NCI-H460 (cell line): ENCODE measurements around the gene POLD3. TPM values are rescaled to one million over a fixed set of nuclear protein-coding genes. Genes with fewer than 3 reads are reported as not detected.

ENCODE experiments used
- DNase-seq: peaks from one replicate; pipeline ENCODE4 v3.0.0-alpha.2; 2016; ENCODE audit warnings: low read depth; ENCODE audit errors: extremely low read depth
- total RNA-seq: library from RNA; depleted of rRNA; stranded (reverse); fragments of >200 nt; shearing (Covaris generic); gene quantifications from 2 replicates; pipeline ENCODE4 v1.2.3, GENCODE V29; 2014

POLD3 gene
- total RNA-seq, 1 experiment from 2014 or later = 10.6 TPM

DNA sequence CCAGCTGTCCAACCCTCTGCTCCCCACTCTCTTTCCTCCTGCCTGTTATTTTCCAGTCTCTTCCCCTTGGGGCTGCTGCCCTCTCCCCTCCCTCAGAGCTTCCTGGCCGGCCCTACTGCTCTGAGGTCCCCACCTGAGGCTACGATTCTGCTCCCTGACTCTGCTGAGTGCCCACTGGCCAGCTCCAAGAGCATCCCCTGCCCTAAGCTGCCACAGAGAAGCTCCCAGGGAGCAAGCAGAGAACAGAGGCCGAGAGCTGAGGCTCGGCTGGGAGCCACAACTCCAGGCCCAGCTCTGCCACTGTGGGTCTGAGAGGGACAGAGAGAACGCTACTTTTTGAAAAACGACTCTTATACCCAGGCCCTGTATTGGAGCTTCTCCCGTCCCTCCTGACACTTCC, 77.8 kb downstream of the POLD3 start:
- DNase-seq = no peak

DNA sequence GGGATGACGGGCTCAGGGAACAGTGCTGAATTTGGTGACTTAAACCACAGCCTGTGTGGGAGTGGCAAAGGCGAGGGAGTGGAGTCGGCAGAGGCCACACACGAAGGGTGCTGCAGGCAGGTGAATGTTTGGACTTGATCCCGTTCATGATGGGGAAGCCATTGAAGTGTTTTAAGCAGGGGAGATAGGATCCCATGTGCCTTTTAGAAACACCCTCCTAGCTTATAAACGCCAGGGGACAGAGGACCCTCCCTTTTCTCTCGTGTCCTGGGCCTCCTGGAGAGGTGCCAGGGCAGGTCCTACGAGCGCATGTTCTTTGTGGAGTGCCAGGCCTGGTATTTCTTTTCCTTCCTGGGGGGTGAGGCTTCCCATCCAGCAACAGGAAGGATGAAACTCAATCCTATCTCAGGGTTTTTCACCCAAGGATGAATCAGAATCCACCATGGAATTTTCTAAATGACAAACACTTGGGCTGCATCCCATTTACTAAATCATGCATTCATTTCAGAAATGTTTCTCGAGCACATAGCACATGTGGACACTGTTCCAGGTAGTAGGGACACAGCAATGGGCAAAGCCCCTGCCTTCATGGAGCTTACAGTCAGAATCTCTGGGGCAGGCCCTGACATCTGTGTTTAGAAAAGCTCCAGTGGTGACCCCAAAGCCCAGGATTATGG, 79.3 kb downstream of the POLD3 start:
- DNase-seq = no peak

DNA sequence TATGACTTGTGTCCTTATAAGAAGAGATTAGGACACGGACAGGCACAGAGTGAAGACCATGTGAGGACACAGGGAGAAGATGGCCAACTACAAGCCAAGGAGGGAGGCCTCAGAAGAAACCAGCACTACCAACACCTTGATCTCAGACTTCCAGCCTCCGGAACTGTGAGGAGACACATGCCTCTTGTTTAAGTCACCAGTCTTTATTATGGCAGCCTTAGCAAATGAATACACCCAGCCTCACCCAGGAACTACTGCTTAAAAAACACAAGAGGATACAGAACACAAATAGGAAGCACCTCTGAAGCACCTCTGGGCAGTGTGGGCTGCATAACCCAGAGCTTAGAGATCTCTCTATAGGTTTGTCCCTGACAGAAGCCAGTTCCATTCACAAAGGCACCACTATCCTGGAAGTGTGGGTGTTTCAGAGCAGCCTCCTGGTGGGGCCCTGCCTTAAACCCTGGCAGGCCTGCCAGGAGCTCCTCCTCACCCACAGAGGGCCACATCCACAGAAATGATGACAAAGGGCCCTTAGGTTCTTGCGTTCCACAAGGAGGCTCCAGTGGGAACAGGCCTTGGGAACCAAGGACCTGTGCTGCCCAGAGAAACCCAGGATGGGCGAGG, 80.1 kb downstream of the POLD3 start:
- DNase-seq = no peak

DNA sequence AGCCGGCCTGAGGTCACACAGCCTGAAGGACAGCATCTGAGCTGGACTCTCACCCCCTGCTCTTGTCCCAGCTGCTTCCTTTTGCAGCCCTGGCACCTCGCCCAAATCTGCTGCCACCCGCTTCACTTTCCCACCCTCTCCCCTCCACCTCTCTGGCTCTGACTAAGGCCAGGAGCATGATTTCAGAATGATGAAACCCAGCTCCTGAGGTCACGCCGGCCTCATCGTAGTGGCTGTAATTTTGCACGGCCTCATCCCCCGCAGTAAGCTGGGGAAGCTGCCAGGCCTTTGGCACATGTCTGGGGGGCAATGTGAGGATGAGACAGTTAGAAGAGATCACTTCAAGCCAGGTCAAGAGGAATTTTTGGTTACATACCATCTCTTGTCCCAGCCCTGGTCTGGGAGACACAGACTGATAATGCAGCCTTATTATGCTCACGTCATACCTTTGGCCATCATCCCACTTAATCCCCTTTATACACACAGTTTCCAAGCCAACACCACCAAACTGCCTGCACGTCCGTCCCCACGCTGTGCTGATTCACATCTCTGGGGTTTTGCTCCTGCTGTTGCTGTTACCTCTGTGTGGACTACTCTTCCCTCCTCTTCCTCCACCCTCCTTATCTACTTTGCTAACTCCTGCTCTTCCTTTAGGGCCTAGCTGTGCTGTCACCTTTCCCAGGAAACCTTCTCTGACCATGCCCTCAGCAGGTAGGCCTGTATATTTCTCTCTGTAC, 80.7 kb downstream of the POLD3 start:
- DNase-seq = no peak

DNA sequence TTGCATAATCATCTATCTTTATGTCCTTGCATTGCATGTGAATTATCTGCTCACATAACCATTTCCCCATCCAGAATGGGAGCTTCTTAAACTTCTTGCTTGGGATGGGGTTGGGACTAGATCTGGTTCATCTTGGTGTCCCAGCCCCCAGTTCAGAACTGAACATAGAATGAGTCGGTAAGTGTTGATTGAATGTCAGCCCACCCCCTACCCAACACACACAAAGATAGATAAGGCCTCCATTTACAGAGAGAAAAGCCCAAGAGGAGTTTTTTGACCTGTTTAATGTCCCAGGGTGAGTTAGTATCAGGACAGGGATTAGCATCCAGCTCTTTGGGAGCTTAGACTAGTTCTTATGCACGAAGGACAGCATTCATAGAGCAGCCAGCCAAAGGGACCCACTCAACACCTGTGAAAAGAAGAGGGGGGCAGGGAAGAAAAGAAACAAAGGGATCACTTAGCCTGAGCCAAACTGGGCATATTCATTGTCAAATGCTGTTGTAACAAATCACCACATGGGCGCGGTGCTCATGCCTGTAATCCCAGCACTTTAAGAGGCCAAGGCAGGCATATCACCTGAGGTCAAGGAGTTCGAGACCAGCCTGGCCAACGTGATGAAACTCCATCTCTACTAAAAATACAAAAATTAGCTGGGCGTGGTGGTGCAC, 81.4 kb downstream of the POLD3 start:
- no peak for DNase-seq

DNA sequence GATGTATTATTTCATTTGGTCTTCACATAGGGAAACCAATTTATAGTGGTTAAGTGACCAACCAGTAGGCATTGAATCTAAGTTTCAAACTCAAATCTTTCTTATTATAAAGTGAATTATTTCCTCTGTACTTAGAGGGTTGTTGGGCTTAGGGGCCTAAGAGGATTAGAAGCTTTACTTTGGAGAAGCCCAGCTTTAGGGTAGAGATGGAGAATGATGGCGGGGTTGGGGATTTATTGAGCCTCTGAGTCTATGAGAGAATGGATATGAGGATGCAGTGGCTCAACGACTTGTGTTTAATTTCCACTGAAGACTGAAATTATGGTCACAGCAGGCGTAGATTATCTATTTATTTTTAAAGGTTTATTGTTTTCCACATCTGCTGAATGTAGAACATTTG, 83.4 kb downstream of the POLD3 start:
- no peak for DNase-seq

DNA sequence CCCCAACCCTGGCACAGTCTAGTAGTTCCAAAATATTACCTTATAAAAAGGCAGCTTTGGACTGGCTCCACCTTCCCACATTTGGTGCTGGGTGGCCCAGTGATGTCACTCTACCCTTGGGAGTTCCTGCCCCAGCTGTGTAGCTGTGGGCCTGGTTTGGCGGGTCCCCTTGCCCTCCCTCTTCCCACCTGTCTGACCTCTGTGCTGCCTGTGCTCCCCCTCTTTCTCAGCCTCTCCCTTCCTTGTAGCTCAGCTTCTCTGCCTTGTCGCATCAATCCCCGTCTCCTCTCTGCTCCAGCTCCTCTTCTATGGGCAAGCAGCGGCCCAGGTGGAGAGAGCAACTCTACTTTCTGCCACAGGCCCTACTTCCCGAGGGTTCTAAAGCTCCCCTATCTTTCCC, 84.2 kb downstream of the POLD3 start:
- DNase-seq = no peak

DNA sequence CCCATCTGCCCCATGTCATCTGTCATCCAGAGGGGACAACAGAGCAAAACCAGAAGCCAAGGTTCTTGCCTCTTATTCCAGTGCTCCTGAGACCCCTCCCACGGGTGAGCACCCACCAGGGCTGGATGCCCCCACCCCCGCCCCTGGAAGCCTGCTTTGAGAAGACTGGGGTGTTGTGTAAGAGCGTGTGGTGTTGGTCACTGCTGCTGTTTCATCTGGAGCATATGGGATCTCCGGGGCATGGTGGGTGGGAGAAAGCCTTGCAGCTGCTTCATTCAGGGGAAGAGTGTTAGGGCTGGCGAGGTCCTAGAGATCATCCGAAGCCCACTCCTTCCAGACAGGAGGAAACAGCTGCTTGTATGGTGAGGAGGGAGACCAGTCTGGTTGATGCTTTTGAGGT, 84.7 kb downstream of the POLD3 start:
- no peak for DNase-seq

DNA sequence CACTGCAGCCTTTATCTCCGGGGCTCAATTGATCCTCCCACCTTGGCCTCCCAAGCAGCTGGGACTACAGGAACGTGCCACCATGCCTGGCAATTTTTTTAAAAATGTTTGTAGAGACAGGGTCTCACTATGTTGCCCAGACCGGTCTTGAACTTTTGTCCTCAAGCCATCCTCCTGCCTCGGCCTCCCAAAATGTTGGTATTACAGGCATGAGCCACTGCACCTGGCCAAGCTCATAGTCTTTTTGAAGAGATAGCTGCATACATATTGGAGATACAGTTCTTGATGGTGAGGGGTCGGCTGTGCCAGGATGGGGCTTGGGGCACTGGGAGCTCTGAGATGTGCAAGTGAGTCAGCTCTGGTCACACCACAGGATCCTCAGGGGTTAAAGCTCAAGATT, 85.7 kb downstream of the POLD3 start:
- DNase-seq = no peak

DNA sequence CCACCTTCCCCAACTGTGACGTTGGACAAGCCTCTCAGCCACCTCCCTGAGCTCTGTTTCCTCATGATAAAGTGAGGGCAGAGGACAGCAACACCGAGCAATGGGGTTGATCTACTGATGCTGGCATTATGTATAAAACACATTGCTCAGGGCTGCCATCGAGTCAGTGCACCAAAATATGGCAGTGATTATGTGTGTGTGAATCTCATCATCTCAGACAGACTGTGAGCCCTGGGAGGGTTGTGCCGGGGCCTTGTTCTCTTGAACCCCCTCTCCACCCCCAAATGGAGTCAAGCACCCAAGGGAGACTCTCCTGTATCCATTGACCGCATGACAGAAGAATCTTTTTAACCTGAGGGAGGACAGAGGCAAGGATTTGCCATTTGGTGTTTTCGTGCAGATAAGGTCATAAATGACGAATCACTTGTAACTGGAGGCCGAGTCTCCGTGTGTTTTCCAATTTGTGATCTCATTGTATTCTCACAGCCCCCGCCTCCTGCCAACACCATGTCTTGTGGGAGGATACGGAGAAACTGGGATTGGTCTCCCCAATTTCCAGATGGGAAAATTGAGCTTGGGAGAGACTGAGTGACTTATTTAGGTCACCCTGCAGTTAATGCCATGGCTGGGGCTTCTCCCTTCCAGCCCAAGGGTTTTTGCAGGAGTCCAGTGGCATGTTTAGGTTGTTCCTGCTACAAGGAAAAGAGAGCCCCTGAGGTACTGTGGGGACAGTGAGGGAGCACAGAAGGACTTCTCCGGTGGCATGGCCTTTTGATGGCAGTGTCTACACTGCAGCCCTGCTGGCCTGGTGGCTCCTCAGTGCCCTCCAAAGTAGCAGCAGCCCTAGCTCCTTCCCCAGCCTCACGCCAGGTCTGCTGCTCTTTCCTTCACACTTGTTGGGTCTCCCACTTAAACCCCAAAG, 86.5 kb downstream of the POLD3 start:
- no peak for DNase-seq

DNA sequence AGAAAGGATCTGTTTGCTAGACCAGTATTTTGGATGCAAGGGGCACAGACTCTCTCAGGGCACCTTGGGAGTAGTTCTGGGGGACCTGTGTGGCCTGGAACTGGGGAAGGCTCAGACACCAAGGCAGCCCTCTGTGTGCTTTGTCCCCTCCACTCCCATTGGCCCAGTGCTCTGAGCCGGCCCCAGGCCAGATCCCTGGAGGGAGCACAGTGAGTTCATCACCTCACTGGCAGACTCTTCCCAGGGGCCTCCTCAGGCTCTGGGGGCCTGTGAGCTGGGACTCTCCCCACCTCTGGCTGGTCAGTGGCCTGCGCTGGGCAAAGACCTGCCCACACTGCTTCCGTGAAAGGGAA, 87.1 kb downstream of the POLD3 start:
- no peak for DNase-seq

DNA sequence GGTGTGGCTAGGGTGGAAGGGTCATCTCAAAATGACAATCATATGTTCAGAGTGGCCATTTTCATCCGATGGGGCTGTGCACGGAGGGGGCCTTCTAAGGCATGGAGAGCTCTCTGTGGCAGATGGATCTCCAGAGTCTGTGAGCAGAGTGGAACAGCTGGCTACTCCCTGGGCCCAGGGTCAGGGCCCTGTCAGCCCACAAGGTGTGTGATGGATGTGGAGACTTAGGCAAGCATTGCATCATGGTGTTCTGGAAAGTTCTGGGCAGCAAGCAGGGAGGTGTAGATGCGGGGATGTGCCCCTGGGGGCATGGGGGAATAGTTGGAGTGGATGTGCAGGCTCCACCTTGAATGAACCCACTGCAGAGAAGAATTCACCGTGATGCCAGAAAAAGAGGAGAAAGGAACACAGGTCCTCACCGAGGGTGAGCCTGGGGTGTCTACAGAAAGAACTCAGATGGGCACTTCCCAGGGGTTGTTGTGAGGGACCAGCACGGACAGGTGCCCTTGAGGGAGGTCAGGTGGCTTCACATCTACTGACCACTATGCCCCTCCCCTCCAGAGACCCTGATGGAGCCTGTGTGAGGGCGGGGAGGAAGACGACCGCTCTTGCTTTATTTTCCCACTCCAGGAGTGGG, 87.8 kb downstream of the POLD3 start:
- DNase-seq = no peak

DNA sequence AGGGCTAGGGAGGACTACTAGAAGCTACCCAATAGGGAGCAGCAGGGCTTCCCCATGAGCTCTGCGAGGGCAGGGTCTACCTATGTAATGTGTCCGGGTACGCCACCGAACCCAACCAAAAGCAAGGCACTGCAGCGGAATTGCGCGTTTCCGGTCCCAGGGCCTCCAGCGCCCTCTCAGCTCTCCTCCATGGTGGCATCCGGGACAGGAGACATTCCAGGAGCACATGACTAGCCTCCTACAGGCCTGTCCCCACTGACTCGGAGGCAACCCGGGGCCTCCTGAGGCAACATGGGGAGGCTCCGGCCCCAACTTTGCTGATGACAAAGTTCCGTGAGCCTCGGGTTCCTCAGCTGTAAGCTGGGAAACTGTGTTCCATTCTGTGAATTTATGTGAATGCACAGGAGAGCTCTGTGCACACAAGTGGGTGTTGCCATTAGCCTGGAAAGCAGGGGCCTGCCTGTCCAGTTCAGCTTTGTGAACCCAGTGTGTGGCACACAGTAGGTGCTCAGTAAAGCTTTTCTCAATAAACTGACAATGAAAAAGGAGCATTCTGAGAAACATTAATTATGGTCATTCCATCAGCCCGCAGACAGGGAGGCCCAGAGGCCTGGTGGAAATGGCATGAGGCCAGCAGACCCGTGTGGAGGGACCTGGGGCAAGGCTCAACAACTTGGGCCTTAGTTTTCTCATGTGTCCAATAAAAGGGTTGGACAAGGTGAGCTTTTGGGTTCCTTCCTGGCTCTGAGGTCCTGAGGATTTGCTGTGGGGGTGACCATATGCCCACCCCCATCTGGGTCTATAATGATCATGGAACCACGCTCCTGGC, 88.5 kb downstream of the POLD3 start:
- no peak for DNase-seq

DNA sequence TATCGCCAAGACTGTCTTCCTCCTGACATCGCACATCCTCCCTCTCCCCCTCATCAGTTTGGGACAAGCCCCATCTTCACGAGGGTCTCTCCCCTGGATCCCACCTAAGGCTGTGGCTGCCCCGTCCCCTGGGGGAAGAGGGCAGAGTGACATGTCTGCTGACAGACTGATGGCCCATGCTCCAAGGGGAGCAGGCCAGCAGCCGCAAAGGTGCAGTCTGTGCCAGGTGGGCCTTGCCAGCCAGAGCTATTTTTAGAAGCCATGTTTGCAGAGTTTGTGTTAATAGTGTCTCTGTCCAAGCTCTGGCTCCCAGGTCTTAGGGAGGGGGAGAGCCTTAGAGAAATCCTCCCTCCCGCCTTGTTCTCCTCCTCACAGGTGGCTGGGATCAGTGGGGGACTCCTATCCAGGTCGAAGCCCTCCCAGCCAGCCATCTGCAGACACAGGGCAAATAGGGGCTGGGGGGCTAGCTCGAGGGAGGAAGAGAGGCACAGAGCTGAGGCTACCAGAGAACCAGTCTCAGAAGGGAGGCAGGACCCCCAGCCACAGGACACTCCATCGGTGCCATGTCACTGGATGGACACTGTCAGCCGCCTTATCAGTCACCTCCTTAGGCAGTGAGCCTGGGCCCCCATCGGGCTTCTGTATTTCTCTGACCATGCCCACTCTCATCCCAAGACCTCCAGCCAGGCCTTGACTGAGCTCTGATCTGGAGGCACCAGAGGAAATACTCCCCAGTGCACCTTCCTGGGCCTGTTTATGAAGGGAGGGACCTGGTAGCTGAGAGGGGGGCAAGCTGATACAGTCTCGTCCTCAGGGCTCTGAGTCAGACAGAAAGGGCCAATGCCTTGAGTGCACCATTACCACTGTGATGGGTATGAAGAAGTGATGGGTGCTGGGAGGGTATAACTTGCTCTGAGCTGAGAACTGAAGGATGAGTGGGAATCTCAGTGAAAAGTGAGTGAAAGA, 89.6 kb downstream of the POLD3 start:
- DNase-seq = no peak

DNA sequence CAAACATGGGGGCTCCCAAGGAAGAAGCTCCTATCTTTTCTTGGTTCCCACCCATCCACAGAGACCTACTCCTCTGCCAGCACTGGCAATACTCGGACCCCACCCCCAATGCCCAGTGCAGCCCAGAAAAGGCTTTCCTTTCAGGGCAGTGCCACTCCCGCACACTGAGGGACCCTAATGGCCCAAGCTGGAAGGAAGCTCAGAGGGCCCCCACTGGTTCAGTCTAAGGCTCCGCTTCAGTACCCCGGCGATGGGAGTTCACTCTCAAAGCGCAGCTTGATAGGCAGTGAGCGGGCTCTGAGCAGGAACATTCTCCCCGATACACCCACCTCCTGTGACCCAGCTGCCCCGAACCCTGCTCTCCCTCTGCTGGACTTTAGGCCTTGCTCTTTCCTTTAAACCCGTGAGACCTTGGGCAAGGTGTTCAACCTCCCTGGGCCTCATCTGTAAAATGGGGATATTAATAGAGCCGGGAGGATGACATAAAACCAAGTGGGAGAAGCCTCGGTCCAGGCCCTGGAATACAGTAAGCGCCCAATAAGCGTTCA, 90.4 kb downstream of the POLD3 start:
- no peak for DNase-seq

DNA sequence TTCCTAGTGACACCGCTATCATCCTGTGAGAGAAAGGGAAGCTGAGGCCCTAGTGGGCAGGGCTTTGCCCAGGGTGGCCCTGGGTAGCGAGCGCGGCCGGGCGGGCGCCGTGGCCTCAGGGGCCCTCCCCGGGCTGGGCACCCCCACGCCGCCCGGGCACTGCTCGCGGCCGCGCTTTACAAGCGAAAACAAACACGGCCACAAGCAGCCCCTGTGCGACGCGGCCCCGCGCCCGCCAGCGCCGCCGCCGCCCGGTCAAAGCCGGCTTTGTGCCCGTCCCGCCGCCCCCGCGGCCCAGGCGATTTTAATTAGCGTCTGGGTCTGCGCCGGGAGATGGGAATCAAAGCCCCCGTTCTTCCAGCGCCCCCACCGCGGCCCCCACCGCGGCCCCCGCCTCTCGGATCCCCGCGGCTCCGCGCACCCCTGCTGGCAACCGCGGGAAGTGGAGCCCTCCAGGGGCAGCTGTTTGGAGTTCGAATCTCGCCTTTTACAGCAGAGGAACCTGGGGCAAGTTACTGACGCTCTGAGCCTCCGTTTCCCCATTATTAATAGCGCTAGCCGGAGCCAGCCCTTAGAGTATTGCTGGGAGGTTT, 91.0 kb downstream of the POLD3 start:
- no peak for DNase-seq

DNA sequence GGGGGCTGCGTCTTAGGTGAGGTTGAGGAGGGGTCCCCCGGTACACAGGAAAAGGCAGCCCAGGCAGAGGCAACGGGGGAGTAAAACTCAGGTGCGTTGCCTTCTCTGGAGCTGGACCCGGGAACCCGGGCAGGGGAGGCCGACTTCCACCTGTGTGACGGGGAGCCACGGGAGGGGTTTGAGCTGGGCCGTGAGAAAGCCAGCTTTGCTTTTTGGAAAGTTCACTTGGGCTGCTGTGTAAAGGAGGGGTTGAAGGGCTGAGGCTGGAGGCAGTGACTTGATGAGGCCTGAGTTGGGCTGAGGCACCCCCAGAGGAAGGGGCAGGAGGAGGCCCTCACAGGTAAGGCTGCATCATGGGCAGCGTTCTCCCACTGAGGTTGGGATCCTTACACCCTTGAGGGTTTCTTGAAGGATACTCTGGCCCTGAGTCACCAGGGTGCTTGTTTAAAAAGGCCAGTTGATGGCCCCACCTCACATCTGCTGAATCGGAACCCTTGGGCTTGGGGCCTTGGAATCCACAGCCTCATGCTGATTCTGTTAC, 91.6 kb downstream of the POLD3 start:
- DNase-seq = no peak
